ENCODE measurements around the gene AKT1S1.

AKT1S1 gene

DNA sequence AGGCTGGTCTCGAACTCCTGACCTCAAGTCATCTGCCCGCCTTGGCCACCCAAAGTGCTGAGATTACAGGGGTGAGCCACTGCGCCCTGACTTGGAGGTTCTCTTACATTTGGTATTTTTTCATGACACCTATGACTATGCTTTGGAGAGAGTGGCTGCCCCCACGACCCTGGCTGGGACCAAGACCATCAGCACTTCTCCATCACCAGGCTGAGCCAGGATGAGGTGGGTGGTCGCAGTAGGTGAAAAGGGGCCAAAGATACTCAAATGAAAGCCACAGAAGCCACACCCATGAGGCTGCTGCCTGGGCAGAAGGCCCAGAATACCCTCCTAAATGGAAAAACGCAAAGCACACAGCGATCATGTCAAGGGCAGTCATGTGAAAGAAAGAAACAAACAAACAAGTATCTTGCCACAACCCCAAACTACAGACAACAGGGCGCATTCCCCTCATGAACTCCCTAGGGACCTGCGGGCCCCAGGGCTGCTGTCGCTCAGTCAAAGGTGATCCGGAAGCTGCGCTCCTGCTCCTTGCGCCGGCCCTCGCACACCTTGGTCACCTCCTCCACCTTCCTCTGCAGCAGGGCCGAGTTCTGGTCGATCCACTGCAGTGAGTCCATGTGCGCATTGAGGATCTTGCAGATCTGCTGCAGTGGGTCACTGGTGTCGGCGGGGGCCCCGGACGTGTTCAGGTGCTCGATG, 30.7 kb upstream of the AKT1S1 start:
- DNase-seq: no peak

DNA sequence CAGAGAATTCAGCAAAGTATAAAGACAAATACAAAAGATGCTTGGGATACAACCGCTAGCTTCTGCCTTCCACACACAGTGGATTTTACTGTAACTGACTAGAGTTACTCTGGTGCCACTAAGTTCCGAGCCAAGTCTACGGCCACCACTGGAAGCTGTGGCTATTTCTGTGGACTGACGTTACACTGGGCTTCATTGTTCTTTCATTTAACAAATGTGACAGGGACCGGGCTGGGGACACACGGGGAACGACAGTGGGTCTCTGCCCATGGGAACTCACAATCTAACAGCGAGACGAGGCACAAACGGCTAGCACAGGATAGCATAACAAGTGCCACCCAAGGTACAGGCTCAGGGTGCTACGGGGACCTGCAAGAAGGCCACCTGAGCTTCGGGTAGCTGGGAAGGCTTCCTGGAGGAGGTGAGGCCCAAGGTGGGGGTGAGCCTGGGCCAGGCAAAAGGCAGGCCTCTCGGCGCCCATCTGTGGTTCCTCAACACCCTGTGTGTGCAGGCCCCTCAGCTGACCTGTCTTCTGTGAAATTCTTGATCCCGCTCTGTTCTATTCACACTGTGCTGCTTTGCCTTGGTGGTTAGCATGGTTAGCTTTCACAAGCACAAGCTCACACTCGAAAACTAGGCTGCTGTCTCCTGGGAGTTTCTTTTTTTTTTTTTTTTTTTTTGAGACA, 29.9 kb upstream of the AKT1S1 start:
- no peak for DNase-seq

DNA sequence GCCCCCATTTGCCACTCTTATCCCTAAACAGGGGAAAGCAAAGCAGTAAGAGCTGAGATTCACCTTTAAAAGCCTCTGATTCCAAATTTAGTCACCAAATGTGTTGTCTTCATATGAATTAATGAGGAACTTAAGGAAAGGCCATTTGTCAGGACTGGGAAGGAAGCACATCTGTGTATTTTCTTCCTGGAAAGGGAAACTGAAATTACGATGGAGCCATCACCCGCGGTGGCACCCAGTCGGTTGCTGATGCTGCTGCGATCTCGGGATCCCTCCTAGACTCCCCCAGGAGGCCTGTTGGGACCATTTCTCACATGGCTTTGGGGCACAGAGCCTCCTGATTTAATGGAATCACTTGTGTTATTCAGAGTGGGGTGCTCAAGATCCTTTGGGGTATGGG, 27.0 kb upstream of the AKT1S1 start:
- DNase-seq: no peak

DNA sequence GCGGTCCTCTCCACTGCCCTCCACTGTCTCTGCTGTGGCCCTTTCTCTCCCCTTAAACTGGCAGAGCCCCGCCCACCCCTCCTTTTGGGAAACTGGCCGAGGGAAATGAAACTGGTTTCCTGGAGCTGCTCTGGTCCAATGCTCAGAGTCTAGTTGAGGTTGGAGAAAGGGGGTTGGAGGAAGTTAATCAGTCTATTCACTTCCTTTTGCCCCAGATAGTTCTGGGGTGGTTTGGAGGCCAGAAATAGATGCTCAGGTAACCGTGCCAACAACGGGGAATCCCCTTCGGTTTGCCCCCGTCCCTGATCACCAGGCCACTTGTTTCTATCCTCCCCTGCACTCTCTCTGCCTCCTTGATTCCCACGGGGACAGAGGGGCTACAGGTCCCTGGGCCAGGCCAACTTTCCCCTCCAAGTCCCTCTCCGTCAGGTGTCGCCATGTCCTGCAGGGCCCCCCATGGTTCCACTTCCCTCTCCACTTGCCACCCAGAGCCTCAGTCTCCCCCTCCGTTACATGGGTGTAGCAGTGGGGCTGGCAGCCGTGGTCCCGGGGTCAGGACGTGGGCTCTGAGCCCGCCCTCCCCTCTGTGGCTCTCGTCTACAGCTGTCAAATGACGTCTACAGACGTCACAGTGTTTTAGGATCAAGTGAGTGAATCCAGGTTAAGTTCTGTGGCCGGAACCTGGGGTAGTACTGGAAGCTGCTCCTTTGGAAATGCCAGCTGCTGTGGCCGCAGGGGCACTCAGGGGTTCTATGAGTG, 19.9 kb upstream of the AKT1S1 start, which contains the start of gene IL4I1:
IL4I1 (minus strand) TSS at position 25 of the 759 bp plus-strand sequence. CDS start 727 bp downstream, outside the sequence.
- DNase-seq: no peak

DNA sequence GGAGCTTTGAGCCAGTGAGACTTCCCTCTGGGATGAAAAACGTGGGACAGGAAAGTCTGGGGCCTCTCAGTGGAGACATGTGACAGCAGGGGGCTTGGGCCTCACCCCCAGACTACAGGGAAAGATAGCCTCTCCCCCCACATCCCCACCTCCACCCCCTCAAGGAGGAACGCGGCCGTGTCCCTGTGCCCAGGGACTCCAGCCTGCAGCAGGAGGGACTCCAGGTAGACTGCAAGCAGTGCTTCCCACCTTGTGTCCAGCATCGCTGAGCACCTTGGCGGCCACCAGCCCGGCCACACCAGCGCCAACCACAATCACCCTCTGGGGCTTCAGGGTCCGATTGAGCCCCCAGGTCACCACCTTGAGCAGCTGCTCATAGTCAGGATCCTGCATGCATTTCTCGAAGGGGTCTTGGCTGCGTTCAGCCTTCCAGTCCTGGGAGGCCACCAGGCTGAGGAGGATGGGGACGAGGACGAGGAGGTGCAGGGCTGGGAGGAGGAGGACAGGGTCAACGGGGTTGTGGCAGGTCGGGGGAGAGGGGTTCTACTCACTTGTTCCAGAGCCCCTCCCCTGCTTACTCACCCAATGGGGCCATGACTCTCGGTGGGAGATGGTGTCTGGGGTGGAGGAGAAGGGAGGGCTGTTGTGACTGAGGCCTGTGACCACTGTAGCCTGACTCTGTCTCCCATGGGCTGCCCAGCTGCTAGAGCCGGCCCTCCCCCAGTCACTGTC, 18.6 kb upstream of the AKT1S1 start:
- DNase-seq: peak; percentile 15

DNA sequence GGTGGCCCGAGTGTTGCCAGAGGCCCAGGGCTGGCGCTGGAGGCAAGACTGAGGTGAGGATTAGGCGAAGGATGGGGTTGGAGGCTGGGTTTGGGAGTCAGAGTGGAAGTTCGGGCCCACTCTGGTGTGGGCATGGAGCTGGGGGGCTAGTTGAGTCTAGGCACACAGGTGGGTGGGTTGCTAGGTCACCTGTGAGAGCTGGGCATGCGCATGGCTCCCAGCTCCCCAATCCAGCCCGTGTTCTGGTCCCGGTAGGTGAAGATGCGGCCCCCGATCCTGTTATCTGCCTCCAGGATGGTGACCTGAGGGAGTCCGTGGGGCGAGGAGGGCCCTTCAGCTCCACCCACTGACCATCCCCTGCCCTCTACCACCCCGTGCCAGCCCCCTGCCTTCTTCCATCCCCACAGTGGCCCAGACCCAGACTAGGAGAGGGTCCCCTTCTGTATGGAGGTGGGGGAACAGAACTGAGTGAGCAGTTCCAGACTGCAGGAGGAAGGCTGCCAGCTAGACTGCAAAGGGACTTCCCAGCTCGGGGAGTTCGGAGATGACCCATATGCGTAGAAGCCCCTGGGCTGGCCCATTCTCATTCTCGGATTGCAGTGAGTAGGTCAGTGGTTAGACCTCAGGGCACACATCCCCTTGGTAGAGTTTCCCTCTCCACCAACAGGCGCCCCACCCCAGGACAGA, 17.9 kb upstream of the AKT1S1 start:
- DNase-seq: peak; percentile 25

DNA sequence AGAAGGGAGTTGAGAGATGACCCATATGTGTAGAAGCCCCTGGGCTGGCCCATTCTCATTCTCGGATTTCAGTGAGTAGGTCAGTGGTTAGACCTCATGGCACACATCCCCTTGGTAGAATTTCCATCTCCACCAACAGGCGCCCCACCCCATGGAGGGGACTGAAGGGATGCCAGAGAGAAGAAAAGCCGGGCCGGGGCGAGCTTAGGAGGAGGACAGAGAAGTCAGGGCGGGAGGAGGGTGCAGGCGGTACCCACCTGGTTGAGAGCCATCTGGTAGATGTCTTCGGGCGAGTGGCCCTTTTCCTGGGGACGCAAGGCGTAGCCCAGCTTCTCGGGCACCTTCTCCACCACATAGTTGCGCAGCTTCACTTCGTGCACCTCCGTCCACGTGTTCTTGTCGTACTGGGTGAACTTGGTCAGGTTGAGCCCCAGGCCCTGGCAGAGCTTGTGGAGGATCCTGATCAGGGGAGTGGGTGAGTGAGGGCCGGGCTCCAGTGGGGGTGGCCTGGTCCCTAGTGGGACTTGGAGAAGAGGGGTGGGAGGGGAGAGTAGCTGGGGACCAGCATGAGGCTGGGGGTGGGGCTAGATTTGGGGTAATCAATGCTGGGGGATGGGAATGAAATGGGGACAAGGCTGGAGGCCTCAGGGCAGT, 17.0 kb upstream of the AKT1S1 start:
- no peak for DNase-seq

DNA sequence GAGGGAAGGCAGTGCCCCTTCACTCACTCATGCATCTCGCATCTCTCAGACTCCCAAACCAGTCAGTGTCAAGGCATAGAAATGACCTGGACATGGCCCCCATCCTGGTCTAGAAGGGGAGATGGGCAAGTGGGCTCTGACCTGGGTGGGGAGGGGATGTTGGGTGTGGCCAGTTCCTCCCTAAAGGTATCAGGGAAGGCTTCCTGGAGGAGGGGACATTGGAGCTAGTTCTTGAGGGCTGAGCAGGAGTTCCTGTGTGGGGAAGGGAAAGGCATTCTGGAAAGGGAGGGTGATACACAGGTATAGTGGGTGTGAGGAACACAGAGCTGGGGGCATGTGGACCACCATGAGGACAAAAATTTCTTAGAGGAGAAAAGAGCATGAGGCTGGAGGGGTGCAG, 15.6 kb upstream of the AKT1S1 start:
- DNase-seq: no peak

DNA sequence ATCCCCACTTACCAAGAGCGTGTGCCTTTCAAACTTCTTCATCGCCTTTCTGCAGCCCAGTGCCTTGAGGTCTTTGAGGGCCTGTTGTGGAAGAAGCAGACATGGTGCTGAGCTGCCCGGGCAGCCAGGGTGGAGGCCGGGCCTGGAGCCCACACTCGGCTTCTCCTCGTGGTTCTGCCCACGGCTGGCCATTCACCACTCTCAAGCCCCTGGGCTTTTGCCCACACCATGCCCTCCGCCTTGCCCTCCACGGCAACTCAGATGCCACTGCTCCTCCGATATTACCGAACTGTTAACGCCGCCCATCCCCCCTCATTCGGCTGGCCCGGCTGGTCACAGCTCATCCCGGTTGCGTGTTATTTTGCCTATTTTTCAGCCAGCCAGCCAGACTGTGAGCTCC, 14.2 kb upstream of the AKT1S1 start:
- no peak for DNase-seq

DNA sequence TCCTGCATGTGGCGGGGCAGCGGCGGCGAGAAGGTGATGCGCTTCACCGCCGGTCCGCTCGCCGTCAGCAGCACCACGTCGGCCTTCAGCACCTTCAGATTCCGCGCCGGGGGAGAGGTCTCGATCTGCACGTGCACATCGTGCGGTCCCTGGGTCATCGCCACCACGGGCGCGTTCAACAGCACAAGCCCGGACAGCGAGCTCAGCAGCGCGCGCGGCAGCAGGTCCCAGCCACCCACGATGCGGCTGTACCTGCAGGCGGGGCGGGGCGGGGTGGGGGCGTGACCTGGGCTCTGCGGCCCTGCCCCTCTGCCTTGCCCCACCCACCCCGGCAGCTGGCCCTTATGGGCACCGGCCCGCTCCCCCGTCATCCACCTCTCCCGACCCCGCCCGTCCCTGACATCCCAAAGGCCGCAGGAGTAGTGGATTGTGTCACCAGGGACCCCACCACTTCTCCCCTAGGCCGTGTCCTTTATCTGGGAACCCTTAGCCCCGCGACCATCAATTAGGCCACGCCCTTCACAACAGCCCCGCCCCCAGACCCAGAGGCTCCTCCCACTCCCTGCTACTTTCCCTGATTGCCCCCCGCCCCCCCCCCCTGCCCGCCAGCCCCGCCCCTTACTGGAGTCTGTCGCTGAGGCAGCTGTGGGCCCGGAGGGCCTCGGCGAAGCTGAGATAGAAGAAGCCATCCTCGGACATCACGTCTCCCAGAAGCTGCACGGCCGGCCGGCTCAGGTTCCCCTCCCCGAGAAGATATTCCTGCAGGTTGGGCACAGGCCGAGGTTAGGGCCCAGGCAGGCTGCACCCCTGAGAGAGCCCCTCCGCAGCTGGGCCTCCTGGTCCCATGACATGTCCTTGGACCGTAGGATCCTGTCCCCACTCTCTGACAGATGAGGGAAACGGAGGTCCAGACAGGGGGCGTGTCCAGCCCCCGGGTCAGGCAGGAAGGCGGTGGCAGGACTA, 13.5 kb upstream of the AKT1S1 start:
- peak; percentile 62 for DNase-seq

DNA sequence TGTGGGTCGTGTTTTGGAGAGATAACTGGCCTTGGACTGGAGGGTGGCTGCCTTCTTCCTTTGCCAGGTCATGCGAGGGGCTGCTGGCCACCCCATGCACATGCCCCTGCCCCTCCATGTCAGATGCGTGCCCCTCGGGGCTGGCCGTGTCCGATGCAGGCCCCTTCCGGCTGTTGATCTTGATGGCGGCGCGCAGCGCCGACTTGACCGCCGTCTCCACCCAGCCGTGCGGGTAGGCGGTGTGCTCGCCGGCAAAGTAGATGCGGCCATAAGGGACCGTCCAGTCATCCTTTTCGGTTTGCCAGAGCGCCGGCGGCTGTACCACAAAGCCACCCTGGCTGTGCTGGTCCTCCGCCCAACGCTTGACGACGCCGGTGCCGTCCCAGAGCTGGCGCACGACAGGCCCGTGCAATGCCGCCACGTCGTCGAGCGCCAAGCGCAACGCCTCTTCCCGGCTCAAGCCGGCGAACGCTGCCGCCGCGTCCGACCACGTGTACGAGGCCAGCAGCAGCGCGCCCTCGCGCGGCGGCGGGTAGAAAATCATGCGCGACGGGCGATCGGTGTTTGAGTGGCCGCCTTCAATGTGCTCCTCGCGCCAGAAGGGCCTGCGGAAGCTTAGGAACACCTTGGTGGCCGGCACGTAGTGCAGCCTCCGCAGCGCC, 12.7 kb upstream of the AKT1S1 start:
- DNase-seq: peak; percentile 86

DNA sequence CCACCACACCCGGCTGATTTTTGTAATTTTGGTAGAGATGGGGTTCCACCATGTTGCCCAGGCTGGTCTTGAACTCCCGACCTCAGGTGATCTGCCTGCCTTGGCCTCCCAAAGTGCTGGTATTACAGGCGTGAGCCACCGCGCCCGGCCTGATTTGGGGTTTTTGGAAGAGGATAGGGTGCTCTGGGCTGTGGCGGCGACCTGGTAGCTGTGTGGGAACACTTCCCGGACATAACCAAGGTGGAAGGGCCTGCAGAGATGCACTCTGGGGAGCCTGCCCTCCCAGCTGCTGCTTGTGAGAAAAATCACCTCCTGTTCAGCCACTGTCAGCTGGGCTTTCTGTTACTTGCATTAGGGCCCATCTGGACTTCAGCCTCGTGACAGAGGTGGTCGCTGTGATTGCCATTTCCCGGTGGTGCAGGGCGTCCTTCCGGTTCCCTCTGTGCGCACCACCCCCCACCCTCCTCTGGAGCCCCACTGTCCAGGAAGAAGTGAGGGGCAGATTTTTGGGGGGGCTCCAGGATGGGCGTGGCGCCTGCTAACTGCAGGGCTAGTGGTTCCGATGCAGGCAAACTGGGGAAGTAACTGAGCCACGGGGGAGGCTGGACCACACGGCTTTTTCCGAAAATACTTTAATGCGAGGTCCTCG, 12.0 kb upstream of the AKT1S1 start:
- DNase-seq: no peak

DNA sequence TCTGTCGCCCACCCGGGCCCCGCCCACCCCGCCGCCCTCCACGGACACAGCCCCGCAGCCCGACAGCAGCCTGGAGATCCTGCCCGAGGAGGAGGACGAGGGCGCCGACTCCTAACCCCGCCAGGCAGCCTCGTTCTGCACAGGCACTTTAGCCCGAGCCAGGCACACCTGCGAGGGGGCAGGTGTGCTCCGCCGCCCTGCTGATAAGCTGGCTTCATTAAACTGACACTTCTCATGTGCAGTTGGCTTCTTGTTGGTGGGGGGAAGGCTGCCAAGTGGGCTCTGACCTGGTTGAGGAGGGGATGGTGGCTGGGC, 11.3 kb upstream of the AKT1S1 start:
- DNase-seq: no peak

DNA sequence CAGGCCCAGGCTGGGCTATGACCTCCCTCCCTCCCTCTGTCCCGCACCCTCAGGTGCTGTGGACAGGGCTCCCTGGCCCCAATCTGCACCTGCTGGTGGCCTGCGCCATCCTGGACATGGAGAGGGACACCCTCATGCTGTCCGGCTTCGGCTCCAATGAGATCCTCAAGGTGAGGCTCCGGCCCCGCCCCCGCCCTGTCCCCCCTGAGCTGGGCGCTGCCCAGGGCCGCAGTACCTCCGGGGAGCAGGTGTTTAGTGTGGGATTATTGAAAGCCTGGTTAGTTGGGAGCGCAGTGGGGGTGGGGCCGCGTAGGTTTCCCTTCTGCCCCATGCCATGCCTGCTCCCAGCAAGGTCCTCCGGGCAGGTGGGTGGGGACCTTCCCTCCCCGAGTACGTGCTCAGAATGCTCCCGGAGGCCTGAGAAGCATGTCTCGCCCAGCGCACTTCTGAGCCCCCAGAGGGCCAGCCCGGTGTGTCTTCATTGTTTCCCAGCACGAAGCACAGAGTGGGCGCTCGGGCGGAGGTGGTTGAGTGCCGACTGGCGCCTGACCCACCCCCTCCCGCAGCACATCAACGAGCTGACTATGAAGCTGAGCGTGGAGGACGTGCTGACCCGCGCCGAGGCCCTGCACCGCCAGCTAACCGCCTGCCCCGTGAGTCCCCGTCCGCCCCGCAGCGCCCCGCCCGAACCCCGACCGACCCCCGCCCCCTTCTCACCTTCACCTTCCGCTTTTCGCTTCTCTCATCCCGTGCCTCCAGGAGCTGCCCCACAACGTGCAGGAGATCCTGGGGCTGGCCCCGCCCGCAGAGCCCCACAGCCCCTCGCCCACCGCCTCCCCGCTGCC, 10.7 kb upstream of the AKT1S1 start:
- DNase-seq: no peak

DNA sequence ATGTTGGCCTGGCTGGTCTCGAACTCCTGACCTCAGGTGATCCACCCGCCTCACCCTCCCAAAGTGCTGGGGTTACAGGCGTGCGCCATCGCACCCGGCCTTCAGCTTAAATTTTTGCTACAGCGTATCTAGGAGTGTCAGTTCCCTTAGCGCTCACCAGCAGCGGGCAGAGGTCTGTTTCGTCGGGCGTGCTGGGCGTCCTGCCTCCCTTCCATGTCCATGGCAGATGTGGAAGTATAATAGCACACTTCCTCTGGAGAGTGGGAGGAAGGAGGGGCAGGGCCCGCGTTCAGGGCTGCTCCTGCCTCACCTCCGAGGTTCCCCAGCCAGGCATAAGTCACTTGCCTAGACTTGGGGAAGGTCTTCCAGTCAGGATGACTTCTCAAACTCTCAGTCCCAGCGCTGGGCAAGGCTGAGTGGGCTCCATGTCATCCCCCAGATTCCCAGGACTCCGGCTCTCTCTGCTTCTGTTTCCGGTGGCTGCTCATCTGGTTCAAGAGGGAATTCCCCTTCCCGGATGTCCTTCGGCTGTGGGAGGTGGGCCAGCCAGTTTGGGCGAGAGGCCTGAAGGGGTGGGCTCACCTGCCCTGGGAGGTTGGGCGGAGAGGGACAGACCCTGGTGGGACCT, 10.0 kb upstream of the AKT1S1 start:
- DNase-seq: no peak

DNA sequence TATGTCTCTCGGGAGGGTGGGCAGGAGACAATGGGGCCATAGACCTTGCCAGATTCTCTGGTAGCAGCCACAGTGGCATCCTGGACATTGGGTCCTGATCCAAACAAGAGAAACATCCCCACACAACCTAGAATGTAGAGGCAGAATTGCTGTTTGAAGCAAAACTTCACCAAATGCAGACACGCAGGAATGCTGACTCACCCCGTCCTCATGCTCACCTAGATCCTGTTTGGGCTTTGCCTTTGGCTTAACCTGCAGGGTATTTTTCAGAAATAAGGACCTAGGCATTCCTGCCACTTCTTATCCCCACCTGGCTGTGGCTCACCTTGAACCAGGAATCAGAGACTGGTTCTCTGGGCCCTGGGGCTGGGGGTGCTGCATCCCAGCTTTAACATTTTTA, 7.6 kb upstream of the AKT1S1 start:
- DNase-seq: no peak

DNA sequence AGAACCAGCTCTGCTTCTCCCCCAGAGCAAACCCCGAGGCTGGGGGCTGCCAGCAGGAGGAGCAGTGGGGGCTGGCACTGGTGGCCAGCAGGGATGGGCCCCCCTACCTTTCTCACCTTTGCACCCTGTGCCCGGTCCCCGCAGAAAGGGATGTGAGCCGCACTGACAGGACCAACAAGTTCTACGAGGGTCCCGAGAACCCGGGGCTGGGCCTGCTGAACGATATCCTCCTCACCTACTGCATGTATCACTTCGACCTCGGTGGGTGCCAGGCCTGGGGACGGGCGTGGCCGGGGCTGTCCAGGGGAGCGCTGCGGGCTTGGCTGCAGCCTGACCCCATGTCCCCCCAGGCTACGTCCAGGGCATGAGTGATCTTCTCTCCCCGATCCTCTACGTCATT, 7.0 kb upstream of the AKT1S1 start:
- no peak for DNase-seq

DNA sequence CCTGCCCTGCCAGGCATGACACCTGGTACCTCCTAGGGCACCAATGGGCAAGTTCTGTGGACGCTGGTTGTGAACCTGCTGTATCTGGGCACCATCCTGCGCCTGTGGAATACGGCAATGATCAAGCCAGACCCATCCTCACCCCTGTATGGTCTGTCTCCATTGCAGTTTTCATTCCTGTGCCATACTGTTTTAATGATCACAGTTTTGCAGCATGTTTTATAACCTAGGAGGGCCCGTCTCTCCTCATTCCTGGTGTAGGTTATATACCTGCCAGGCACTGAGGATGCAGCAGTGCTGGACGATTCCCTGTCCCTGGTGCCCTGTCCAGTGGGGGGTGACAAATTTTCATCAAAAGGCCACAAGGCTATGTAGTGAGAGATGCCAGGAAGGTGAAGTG, 5.9 kb upstream of the AKT1S1 start:
- no peak for DNase-seq
